Subcutaneous adipose tissue (tissue), 4 donors: ENCODE data around the gene DUSP28. TPM values are rescaled to one million over a fixed set of nuclear protein-coding genes. Genes with fewer than 3 reads are reported as not detected.

Experiments used
- total RNA-seq, 4 donors: library from RNA; depleted of rRNA; stranded (reverse); fragments of >200 nt; gene quantifications; one replicate each; pipeline ENCODE4 v1.1.0, GENCODE V29; 2016
- TF ChIP-seq, protein P1 (sequence below): fragments of 450-650 bp; IDR thresholded peaks from one replicate; pipeline ENCODE4 v1.5.1; 2016; ENCODE audit warnings: low read depth, mild to moderate bottlenecking, control low read depth, antibody characterized with exemption, moderate library complexity

DUSP28 gene
- total RNA-seq, 4 donors from 2014 or later: 2.8 to 7.2 (median 4.8) TPM

DNA sequence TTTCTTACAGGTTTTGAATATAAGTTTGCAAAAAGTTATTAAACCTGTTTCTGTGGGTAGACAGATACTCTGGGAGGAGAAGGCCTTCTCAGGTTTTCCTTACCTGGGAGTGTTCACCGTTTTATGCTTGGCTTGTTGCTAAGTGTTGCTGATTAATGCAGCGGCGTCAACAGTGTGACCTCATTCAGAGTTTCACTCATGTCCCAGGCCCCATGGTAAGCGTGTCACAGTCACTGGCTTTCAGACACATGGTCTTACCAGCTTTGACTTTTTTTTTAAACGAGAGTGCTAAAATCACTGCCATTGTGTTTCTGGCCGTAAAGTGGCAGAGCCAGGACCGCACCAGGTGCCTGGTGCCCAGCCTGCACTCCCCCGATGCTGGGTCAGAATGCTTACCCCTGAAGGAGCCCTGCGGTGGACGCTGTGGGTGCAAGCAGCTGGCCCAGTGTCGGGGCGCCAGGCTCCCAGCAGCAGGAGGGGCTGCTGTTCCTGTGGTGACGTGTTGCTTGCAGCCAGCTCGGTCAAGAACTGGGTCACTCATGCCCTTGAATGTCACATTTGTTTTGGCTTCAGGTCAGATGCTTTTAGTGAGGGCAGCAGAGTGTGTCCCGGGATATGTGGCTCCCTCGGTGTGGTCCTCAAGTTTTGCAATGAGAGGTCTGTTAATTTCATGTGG is 29.8 kb downstream of the DUSP28 start:
- TF ChIP-seq, protein P1, sequence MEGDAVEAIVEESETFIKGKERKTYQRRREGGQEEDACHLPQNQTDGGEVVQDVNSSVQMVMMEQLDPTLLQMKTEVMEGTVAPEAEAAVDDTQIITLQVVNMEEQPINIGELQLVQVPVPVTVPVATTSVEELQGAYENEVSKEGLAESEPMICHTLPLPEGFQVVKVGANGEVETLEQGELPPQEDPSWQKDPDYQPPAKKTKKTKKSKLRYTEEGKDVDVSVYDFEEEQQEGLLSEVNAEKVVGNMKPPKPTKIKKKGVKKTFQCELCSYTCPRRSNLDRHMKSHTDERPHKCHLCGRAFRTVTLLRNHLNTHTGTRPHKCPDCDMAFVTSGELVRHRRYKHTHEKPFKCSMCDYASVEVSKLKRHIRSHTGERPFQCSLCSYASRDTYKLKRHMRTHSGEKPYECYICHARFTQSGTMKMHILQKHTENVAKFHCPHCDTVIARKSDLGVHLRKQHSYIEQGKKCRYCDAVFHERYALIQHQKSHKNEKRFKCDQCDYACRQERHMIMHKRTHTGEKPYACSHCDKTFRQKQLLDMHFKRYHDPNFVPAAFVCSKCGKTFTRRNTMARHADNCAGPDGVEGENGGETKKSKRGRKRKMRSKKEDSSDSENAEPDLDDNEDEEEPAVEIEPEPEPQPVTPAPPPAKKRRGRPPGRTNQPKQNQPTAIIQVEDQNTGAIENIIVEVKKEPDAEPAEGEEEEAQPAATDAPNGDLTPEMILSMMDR: no peak

DNA sequence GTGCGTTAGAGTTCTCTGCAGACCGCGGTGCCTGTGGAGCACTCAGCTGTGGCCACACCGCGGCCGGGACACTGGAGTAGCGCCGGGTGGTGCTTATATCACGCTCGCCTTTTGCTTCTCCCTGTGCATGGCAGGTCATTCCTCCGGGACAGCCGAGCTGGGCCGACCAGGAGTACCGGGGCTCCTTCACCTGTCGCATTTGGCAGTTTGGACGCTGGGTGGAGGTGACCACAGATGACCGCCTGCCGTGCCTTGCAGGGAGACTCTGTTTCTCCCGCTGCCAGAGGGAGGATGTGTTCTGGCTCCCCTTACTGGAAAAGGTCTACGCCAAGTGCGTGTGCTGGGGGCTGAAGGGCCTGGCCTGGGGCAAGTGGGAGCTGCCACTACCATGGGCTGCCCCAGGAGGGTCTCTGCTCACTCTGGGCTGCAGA is 30.5 kb downstream of the DUSP28 start:
- TF ChIP-seq, protein P1: no peak

DNA sequence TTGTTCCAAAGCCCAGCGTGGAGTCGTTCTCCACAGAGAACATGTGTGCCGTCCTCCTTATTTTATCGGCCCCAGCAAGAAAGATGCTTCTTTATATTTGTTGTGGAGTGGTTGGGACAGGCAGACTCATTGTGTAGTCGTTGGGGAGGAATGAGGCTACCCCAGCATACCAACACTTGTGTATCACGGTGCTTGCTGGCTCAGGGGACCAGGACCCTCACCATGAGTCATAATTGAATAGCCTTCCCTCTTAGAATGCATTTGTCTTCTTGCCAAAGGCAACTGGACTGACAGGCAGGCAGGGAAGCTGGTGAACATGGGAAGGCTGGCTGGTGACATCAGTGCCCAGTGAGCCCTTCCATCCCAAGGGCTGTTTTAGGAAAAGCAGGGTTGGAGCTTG is 31.1 kb downstream of the DUSP28 start:
- TF ChIP-seq, protein P1: no peak

DNA sequence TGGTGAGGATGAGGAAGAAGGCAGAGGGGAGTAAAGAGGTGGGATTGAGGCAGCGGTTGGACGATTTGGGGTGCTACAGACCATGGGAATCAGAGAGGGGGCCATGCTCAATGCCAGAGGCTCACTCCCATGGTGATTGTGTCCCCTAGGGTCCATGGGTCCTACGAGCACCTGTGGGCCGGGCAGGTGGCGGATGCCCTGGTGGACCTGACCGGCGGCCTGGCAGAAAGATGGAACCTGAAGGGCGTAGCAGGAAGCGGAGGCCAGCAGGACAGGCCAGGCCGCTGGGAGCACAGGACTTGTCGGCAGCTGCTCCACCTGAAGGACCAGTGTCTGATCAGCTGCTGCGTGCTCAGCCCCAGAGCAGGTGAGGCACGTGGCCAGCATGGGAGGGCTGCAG is 31.6 kb downstream of the DUSP28 start:
- TF ChIP-seq, protein P1: no peak

DNA sequence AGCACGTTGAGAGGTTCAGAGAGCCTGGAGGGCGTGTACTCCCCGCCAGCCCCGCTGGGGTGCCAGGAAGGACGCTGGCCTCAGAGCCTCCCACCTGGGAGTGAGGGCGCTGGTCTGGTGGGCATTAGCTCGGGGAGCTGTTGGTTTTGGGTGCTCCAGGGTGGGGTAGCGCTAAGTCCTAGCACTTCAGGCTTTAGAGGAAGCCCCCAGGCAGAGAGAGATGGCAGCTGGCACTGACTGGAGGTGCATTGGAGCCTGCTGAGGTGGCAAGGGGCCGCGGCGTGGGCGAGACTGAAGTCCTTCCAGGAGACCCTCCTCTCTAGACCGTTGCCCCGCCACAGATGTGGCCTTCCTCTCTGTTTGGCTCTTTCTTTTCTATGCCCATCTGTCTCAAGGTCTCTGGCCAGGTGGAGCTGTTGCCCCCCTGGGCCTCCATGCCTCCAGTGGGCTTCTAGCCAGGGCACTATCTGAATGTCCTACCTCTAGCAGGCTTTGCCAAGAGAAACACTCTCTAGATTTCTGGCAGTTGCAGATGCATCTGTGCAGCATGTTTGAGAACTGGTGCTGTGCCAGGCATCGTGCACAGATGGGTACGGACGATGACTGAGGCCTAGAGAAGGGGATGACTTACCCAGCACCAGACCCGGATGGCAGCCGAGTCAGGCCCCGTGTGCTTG is 33.0 kb downstream of the DUSP28 start:
- TF ChIP-seq, protein P1: no peak

DNA sequence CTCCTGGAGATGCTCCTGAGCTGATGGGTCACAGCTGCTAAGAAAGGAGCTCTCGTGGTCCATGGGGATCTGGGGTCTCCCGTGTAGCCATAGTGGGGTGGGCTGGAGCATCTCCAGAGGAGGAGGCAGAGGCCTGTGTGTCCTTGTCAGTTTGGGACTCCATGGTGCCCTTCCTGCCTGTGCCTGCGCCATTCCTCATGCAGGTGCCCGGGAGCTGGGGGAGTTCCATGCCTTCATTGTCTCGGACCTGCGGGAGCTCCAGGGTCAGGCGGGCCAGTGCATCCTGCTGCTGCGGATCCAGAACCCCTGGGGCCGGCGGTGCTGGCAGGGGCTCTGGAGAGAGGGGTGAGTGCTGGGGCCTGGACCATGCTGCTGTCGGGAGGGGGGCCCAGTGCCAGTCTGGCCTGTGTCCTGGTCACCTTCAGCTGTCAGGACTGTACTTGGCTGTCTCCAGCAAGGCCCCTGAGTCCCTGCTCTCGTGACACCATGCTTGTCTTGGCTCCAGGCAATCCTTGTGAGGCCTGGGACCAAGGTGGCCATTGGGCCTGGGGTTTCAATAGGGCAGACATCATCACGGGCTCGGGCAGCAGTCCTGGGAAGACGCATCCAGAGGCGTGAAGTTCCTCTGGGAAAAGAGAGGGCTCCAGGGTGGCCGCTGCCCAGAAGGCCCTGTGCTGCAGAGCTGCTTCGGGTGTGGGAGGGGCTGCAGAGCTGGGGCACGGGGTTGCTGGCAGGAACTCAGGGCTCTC is 33.7 kb downstream of the DUSP28 start:
- TF ChIP-seq, protein P1: no peak
